IgD-negative memory B cell (primary cell): ENCODE results near the gene PPP1R2B. TPM values are rescaled to one million over a fixed set of nuclear protein-coding genes. Genes with fewer than 3 reads are reported as not detected.

Experiments
- H3K27ac Mint-ChIP-seq, 3 donors: one replicate each; pipeline ENCODE4 v1.8.0; 2020 to 2022; ENCODE audit warnings: mild to moderate bottlenecking in 3 of 3, mixed read lengths in 3 of 3, moderate library complexity in 1 of 3
- H3K27me3 Mint-ChIP-seq: one replicate; pipeline ENCODE4 v1.8.0; 2021; ENCODE audit warnings: mixed read lengths
- H3K36me3 Mint-ChIP-seq: one replicate; pipeline ENCODE4 v1.8.0; 2020; ENCODE audit warnings: mild to moderate bottlenecking, mixed read lengths
- H3K4me1 Mint-ChIP-seq, 3 donors: one replicate each; pipeline ENCODE4 v1.8.0; 2020 to 2022; ENCODE audit warnings: mixed read lengths in 3 of 3, mild to moderate bottlenecking in 1 of 3
- H3K4me3 Mint-ChIP-seq, 4 donors: one replicate each; pipeline ENCODE4 v1.8.0; 2020 to 2022; ENCODE audit warnings: mild to moderate bottlenecking in 4 of 4, mixed read lengths in 4 of 4, moderate library complexity in 3 of 4
- H3K9me3 Mint-ChIP-seq, 3 donors: one replicate each; pipeline ENCODE4 v1.8.0; 2020 to 2021; ENCODE audit warnings: mixed read lengths in 3 of 3, mild to moderate bottlenecking in 1 of 3
- polyA plus RNA-seq: library from polyadenylated mRNA; unstranded; fragments of 300-500 nt; fragmentation: Illumina TruSeq; gene quantifications from one replicate; pipeline ENCODE4 v1.2.3, GENCODE V29; 2021

PPP1R2B gene
- not detected for polyA plus RNA-seq

- Mint-ChIP-seq H3K4me1 (no peaks in the 10 kb centered on the region), H3K36me3 (peaks cover 8% of the 10 kb centered on the region), H3K27me3 (peaks cover 16% of the 10 kb centered on the region), H3K4me3 (no peak within 1 kb of the TSS), H3K9me3 (peaks cover 5 to 22% (median 15%) of the 10 kb centered on the region in 3 donors), H3K27ac (no peak within 1 kb of the TSS)
These were observed at the start of gene PPP1R2B for GRCh38 chr5:156850206-156850751. TSS of gene PPP1R2B (plus strand) at chr5:156850295. CDS start at chr5:156850563, 268 bp downstream.

- Mint-ChIP-seq H3K4me1 (no peaks in the 10 kb centered on the region), H3K27ac (no peak overlapping the region), H3K4me3 (no peak overlapping the region), H3K27me3 (no peaks in the 10 kb centered on the region), H3K36me3 (no peaks in the 10 kb centered on the region), H3K9me3 (no peaks in the 10 kb centered on the region)
These were observed 49.2 kb upstream of the PPP1R2B start for GRCh38 chr5:156800929-156801328.

- H3K36me3 Mint-ChIP-seq: no peaks in the 10 kb centered on the region
- H3K9me3 Mint-ChIP-seq: peaks cover 0 to 4% (median 1%) of the 10 kb centered on the region in 3 donors
- H3K4me3 Mint-ChIP-seq: no peak overlapping the region
- no peaks in the 10 kb centered on the region for H3K4me1 Mint-ChIP-seq
- H3K27ac Mint-ChIP-seq: no peak overlapping the region
- H3K27me3 Mint-ChIP-seq: no peaks in the 10 kb centered on the region
These were observed 47.6 kb upstream of the PPP1R2B start for GRCh38 chr5:156802501-156802900.

- no peaks in the 10 kb centered on the region for H3K27me3 Mint-ChIP-seq
- no peaks in the 10 kb centered on the region for H3K4me1 Mint-ChIP-seq
- H3K4me3 Mint-ChIP-seq: no peak overlapping the region
- peaks cover 0 to 5% (median 1%) of the 10 kb centered on the region in 3 donors for H3K9me3 Mint-ChIP-seq
- no peaks in the 10 kb centered on the region for H3K36me3 Mint-ChIP-seq
- no peak overlapping the region for H3K27ac Mint-ChIP-seq
These were observed 46.7 kb upstream of the PPP1R2B start for GRCh38 chr5:156803404-156803803.

- H3K36me3 Mint-ChIP-seq: no peaks in the 10 kb centered on the region
- no peak overlapping the region for H3K27ac Mint-ChIP-seq
- no peaks in the 10 kb centered on the region for H3K27me3 Mint-ChIP-seq
- H3K4me1 Mint-ChIP-seq: peaks cover 0 to 2% (median 0%) of the 10 kb centered on the region in 3 donors
- H3K4me3 Mint-ChIP-seq: no peak overlapping the region
- H3K9me3 Mint-ChIP-seq: peaks cover 0 to 6% (median 2%) of the 10 kb centered on the region in 3 donors
These were observed 37.1 kb upstream of the PPP1R2B start for GRCh38 chr5:156812959-156813358.

GRCh38 chr5:156815988-156816599, 34.0 kb upstream of the PPP1R2B start:
- H3K4me1 Mint-ChIP-seq: peaks cover 0 to 2% (median 0%) of the 10 kb centered on the region in 3 donors
- peak overlapping the region in 1 of 4 donors; percentile 20 for H3K4me3 Mint-ChIP-seq
- no peaks in the 10 kb centered on the region for H3K9me3 Mint-ChIP-seq
- no peaks in the 10 kb centered on the region for H3K36me3 Mint-ChIP-seq
- peaks cover 7% of the 10 kb centered on the region for H3K27me3 Mint-ChIP-seq
- H3K27ac Mint-ChIP-seq: no peak overlapping the region

- Mint-ChIP-seq H3K27ac (no peak overlapping the region), H3K27me3 (peaks cover 9% of the 10 kb centered on the region), H3K4me3 (no peak overlapping the region), H3K9me3 (no peaks in the 10 kb centered on the region), H3K36me3 (no peaks in the 10 kb centered on the region), H3K4me1 (peaks cover 0 to 2% (median 0%) of the 10 kb centered on the region in 3 donors)
These were observed 30.6 kb upstream of the PPP1R2B start for GRCh38 chr5:156819537-156819936.

GRCh38 chr5:156819967-156820581, 30.0 kb upstream of the PPP1R2B start:
- Mint-ChIP-seq H3K9me3 (no peaks in the 10 kb centered on the region), H3K4me1 (peaks cover 0 to 2% (median 0%) of the 10 kb centered on the region in 3 donors), H3K4me3 (no peak overlapping the region), H3K27me3 (peaks cover 9% of the 10 kb centered on the region), H3K36me3 (no peaks in the 10 kb centered on the region), H3K27ac (no peak overlapping the region)

- peaks cover 4 to 8% (median 8%) of the 10 kb centered on the region in 3 donors for H3K9me3 Mint-ChIP-seq
- H3K4me1 Mint-ChIP-seq: peaks cover 4 to 9% (median 7%) of the 10 kb centered on the region in 3 donors
- H3K27ac Mint-ChIP-seq: no peak overlapping the region
- H3K4me3 Mint-ChIP-seq: no peak overlapping the region
- H3K36me3 Mint-ChIP-seq: no peaks in the 10 kb centered on the region
- H3K27me3 Mint-ChIP-seq: peaks cover 17% of the 10 kb centered on the region
These were observed 25.9 kb upstream of the PPP1R2B start for GRCh38 chr5:156824241-156824640.

- peaks cover 4 to 9% (median 7%) of the 10 kb centered on the region in 3 donors for H3K4me1 Mint-ChIP-seq
These were observed 25.3 kb upstream of the PPP1R2B start for GRCh38 chr5:156824800-156825199.

GRCh38 chr5:156825688-156826087, 24.4 kb upstream of the PPP1R2B start:
- Mint-ChIP-seq H3K36me3 (no peaks in the 10 kb centered on the region), H3K4me3 (no peak overlapping the region), H3K27me3 (peaks cover 17% of the 10 kb centered on the region), H3K4me1 (peaks cover 4 to 9% (median 7%) of the 10 kb centered on the region in 3 donors), H3K27ac (no peak overlapping the region), H3K9me3 (peaks cover 4 to 10% (median 8%) of the 10 kb centered on the region in 3 donors)

More at GRCh38 chr5:156824800-156825199, 25.3 kb upstream of the PPP1R2B start:
- Mint-ChIP-seq H3K4me3 (no peak overlapping the region), H3K27me3 (peaks cover 17% of the 10 kb centered on the region), H3K36me3 (no peaks in the 10 kb centered on the region), H3K27ac (no peak overlapping the region), H3K9me3 (peaks cover 4 to 10% (median 8%) of the 10 kb centered on the region in 3 donors)

GRCh38 chr5:156826150-156826549, 23.9 kb upstream of the PPP1R2B start:
- Mint-ChIP-seq H3K27me3 (peaks cover 14% of the 10 kb centered on the region), H3K4me1 (peaks cover 4 to 9% (median 7%) of the 10 kb centered on the region in 3 donors), H3K4me3 (peak overlapping the region in 1 of 4 donors; percentile 64), H3K9me3 (peaks cover 4 to 10% (median 8%) of the 10 kb centered on the region in 3 donors), H3K27ac (no peak overlapping the region), H3K36me3 (no peaks in the 10 kb centered on the region)

GRCh38 chr5:156834916-156835315, 15.2 kb upstream of the PPP1R2B start:
- peaks cover 0 to 6% (median 0%) of the 10 kb centered on the region in 3 donors for H3K4me1 Mint-ChIP-seq
- peaks cover 5% of the 10 kb centered on the region for H3K27me3 Mint-ChIP-seq
- H3K36me3 Mint-ChIP-seq: no peaks in the 10 kb centered on the region
- no peak overlapping the region for H3K4me3 Mint-ChIP-seq
- no peaks in the 10 kb centered on the region for H3K9me3 Mint-ChIP-seq
- no peak overlapping the region for H3K27ac Mint-ChIP-seq

- H3K4me1 Mint-ChIP-seq: peaks cover 0 to 6% (median 0%) of the 10 kb centered on the region in 3 donors
- H3K9me3 Mint-ChIP-seq: no peaks in the 10 kb centered on the region
- H3K36me3 Mint-ChIP-seq: no peaks in the 10 kb centered on the region
- peaks cover 5% of the 10 kb centered on the region for H3K27me3 Mint-ChIP-seq
- no peak overlapping the region for H3K27ac Mint-ChIP-seq
- H3K4me3 Mint-ChIP-seq: no peak overlapping the region
These were observed 14.2 kb upstream of the PPP1R2B start for GRCh38 chr5:156835905-156836304.

- H3K9me3 Mint-ChIP-seq: no peaks in the 10 kb centered on the region
- peaks cover 8% of the 10 kb centered on the region for H3K27me3 Mint-ChIP-seq
- no peak overlapping the region for H3K27ac Mint-ChIP-seq
- H3K4me1 Mint-ChIP-seq: peaks cover 0 to 6% (median 0%) of the 10 kb centered on the region in 3 donors
- no peaks in the 10 kb centered on the region for H3K36me3 Mint-ChIP-seq
- H3K4me3 Mint-ChIP-seq: no peak overlapping the region
These were observed 13.2 kb upstream of the PPP1R2B start for GRCh38 chr5:156836846-156837245.
